ENCODE results near the gene ARHGEF19. TPM values are rescaled to one million over a fixed set of nuclear protein-coding genes. Genes with fewer than 3 reads are reported as not detected.

ARHGEF19 gene
- total RNA-seq, 5 donors from 2014 or later (not counting 1 experiment from before 2014, with no cell fraction given), result 7.0 to 17.6 (median 12.3) TPM

GRCh38 chr1:16177306-16177705, 35.1 kb downstream of the ARHGEF19 start:
- H3K4me3 ChIP-seq (ENCODE audit: control insufficient read depth in 1 of 2, extremely low read depth in 1 of 2, low read length in 1 of 2), result no peak overlapping the region
- H3K4me1 ChIP-seq (ENCODE audit: control insufficient read depth in 1 of 2, extremely low read depth in 1 of 2, insufficient read depth in 2 of 2, low read length in 2 of 2), result no peaks in the 10 kb centered on the region
- Mint-ChIP-seq H3K27me3 (peaks cover 0 to 9% of the 10 kb centered on the region in 2 donors), H3K4me1 (no peaks in the 10 kb centered on the region), H3K27ac (no peak overlapping the region), H3K9me3 (no peaks in the 10 kb centered on the region), H3K36me3 (no peaks in the 10 kb centered on the region), H3K4me3 (no peak overlapping the region)
- ChIA-PET CTCF (no interaction called here), POLR2A (no interaction called here)
- H3K36me3 ChIP-seq (ENCODE audit: control insufficient read depth in 2 of 2, extremely low read depth in 1 of 2, insufficient read depth in 1 of 2, low read length in 1 of 2), result no peaks in the 10 kb centered on the region
- peaks cover 0 to 42% of the 10 kb centered on the region in 2 experiments for H3K27me3 ChIP-seq (replicated peaks in 1 of 2; ENCODE audit: control insufficient read depth in 2 of 2, extremely low read depth in 1 of 2, insufficient read depth in 2 of 2, low read length in 1 of 2)
- ATAC-seq (replicated peaks in 1 of 4) (no peak), DNase-seq (no peak)
- H3K27ac ChIP-seq (ENCODE audit: low read length), result no peak overlapping the region
- WGBS (ENCODE audit: insufficient coverage), result no CpG with 5 or more reads among the region's 4 CpGs
- no peaks in the 10 kb centered on the region for H3K9me3 ChIP-seq

DNA sequence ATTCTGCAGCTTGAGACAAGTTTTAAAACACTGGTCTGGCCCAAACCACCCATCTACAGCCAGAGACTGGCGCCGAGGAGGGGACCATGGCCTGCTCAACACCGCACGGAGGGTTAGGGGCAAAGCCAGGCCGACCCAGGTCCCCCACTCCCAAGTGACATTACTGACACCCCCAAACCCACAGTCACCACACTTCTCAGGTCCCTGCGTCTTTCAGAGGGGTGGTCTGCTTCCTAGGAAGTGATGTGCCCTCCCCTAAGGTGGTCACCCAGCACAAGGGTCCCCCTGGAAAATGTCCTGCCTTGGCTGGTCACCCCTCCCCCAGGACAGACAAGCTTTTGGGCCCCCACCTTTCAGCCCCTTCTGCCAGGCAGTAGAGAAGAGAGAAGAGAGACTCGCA, 35.8 kb downstream of the ARHGEF19 start:
- Mint-ChIP-seq H3K36me3 (no peaks in the 10 kb centered on the region), H3K4me1 (no peaks in the 10 kb centered on the region), H3K9me3 (no peaks in the 10 kb centered on the region), H3K4me3 (no peak overlapping the region), H3K27ac (no peak overlapping the region), H3K27me3 (peaks cover 0 to 9% of the 10 kb centered on the region in 2 donors)
- WGBS (ENCODE audit: insufficient coverage), result 68% methylated on average over 6 of the region's 7 CpGs
- Histone ChIP-seq H3K4me3 (ENCODE audit: control insufficient read depth in 1 of 2, extremely low read depth in 1 of 2, low read length in 1 of 2) (no peak overlapping the region), H3K27ac (ENCODE audit: low read length) (no peak overlapping the region), H3K27me3 (replicated peaks in 1 of 2; ENCODE audit: control insufficient read depth in 2 of 2, extremely low read depth in 1 of 2, insufficient read depth in 2 of 2, low read length in 1 of 2) (peaks cover 0 to 45% of the 10 kb centered on the region in 2 experiments), H3K9me3 (no peaks in the 10 kb centered on the region), H3K36me3 (ENCODE audit: control insufficient read depth in 2 of 2, extremely low read depth in 1 of 2, insufficient read depth in 1 of 2, low read length in 1 of 2) (no peaks in the 10 kb centered on the region), H3K4me1 (ENCODE audit: control insufficient read depth in 1 of 2, extremely low read depth in 1 of 2, insufficient read depth in 2 of 2, low read length in 2 of 2) (no peaks in the 10 kb centered on the region)
- DNase-seq (no peak), ATAC-seq (replicated peaks in 1 of 4) (no peak)
- CTCF ChIA-PET, result no interaction called here
- POLR2A ChIA-PET, result no interaction called here

GRCh38 chr1:16175610-16176553, 36.6 kb downstream of the ARHGEF19 start:
- Mint-ChIP-seq H3K36me3 (no peaks in the 10 kb centered on the region), H3K9me3 (no peaks in the 10 kb centered on the region), H3K27ac (no peak overlapping the region), H3K4me1 (peaks cover 0 to 2% (median 0%) of the 10 kb centered on the region in 3 donors), H3K27me3 (peaks cover 0 to 11% of the 10 kb centered on the region in 2 donors), H3K4me3 (no peak overlapping the region)
- no peak for DNase-seq
- CTCF ChIA-PET, result interaction anchor here in 1 of 2 donors (0.6 kb wide), 1 partner anchor 11 kb away, joined by 5 read pairs; no protein-coding TSS in a partner anchor
- POLR2A ChIA-PET, result no interaction called here
- no peaks in the 10 kb centered on the region for H3K36me3 ChIP-seq (ENCODE audit: control insufficient read depth in 2 of 2, extremely low read depth in 1 of 2, insufficient read depth in 1 of 2, low read length in 1 of 2)
- no peak overlapping the region for H3K27ac ChIP-seq (ENCODE audit: low read length)
- H3K27me3 ChIP-seq (replicated peaks in 1 of 2; ENCODE audit: control insufficient read depth in 2 of 2, extremely low read depth in 1 of 2, insufficient read depth in 2 of 2, low read length in 1 of 2), result peaks cover 0 to 53% of the 10 kb centered on the region in 2 experiments
- ATAC-seq (replicated peaks in 1 of 4), result no peak
- H3K9me3 ChIP-seq, result no peaks in the 10 kb centered on the region
- 80% methylated on average over 5 of the region's 24 CpGs for WGBS (ENCODE audit: insufficient coverage)
- no peaks in the 10 kb centered on the region for H3K4me1 ChIP-seq (ENCODE audit: control insufficient read depth in 1 of 2, extremely low read depth in 1 of 2, insufficient read depth in 2 of 2, low read length in 2 of 2)
- no peak overlapping the region for H3K4me3 ChIP-seq (ENCODE audit: control insufficient read depth in 1 of 2, extremely low read depth in 1 of 2, low read length in 1 of 2)

GRCh38 chr1:16174886-16175598, 37.4 kb downstream of the ARHGEF19 start:
- Mint-ChIP-seq H3K4me1 (peaks cover 0 to 4% (median 0%) of the 10 kb centered on the region in 3 donors), H3K4me3 (no peak overlapping the region), H3K36me3 (no peaks in the 10 kb centered on the region), H3K27ac (no peak overlapping the region), H3K27me3 (peaks cover 0 to 11% of the 10 kb centered on the region in 2 donors), H3K9me3 (no peaks in the 10 kb centered on the region)
- 81% methylated on average over 16 of the region's 22 CpGs for WGBS (ENCODE audit: insufficient coverage)
- no peaks in the 10 kb centered on the region for H3K36me3 ChIP-seq (ENCODE audit: control insufficient read depth in 2 of 2, extremely low read depth in 1 of 2, insufficient read depth in 1 of 2, low read length in 1 of 2)
- no peak overlapping the region for H3K4me3 ChIP-seq (ENCODE audit: control insufficient read depth in 1 of 2, extremely low read depth in 1 of 2, low read length in 1 of 2)
- H3K9me3 ChIP-seq, result no peaks in the 10 kb centered on the region
- DNase-seq, result no peak
- H3K27ac ChIP-seq (ENCODE audit: low read length), result no peak overlapping the region
- ATAC-seq (replicated peaks in 1 of 4), result no peak
- no peaks in the 10 kb centered on the region for H3K4me1 ChIP-seq (ENCODE audit: control insufficient read depth in 1 of 2, extremely low read depth in 1 of 2, insufficient read depth in 2 of 2, low read length in 2 of 2)
- H3K27me3 ChIP-seq (replicated peaks in 1 of 2; ENCODE audit: control insufficient read depth in 2 of 2, extremely low read depth in 1 of 2, insufficient read depth in 2 of 2, low read length in 1 of 2), result peaks cover 0 to 58% of the 10 kb centered on the region in 2 experiments
- POLR2A ChIA-PET, result no interaction called here
- CTCF ChIA-PET, result interaction anchor here in 1 of 2 donors (0.6 kb wide), 1 partner anchor 11 kb away, joined by 5 read pairs; no protein-coding TSS in a partner anchor

DNA sequence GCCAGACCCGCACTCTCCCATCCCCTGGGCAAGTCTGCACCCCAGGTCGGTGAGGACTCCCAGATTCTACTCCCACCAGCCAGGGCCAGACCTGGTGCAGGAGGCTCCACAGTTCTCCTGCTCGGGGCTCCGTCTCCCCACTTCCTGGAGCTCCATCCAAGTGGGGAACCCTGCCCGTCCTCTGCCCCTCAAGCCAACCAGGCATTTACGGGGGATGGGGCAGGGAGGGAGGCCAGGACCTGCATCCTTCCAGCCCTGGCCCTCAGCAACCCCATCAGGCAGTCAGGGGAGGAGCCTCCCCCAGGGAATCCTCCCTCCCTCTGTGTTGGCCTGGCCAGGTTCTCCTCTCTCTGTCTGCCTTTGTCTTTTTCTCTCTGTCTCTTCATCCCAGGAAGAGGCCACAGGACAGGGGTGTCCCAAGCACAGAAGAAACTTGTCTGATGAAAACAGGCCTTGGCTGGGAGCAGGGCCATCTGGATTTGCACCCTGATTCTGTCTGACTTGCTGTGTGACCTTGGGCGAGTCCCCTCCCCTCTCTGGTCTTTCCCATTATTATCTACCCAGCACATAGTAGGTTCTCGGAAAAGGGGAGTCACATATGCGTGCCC, 38.1 kb downstream of the ARHGEF19 start:
- Histone ChIP-seq H3K27ac (ENCODE audit: low read length) (no peak overlapping the region), H3K9me3 (no peaks in the 10 kb centered on the region), H3K27me3 (replicated peaks in 1 of 2; ENCODE audit: control insufficient read depth in 2 of 2, extremely low read depth in 1 of 2, insufficient read depth in 2 of 2, low read length in 1 of 2) (peaks cover 0 to 63% of the 10 kb centered on the region in 2 experiments), H3K36me3 (ENCODE audit: control insufficient read depth in 2 of 2, extremely low read depth in 1 of 2, insufficient read depth in 1 of 2, low read length in 1 of 2) (no peaks in the 10 kb centered on the region), H3K4me1 (ENCODE audit: control insufficient read depth in 1 of 2, extremely low read depth in 1 of 2, insufficient read depth in 2 of 2, low read length in 2 of 2) (peaks cover 2 to 3% of the 10 kb centered on the region in 2 experiments), H3K4me3 (ENCODE audit: control insufficient read depth in 1 of 2, extremely low read depth in 1 of 2, low read length in 1 of 2) (no peak overlapping the region)
- CTCF ChIA-PET, result interaction anchor here in 1 of 2 donors (1.6 kb wide), 1 partner anchor 95 kb away, joined by 6 read pairs; no protein-coding TSS in a partner anchor
- Mint-ChIP-seq H3K27ac (no peak overlapping the region), H3K27me3 (peaks cover 0 to 11% of the 10 kb centered on the region in 2 donors), H3K4me3 (no peak overlapping the region), H3K36me3 (no peaks in the 10 kb centered on the region), H3K4me1 (peaks cover 1 to 7% (median 3%) of the 10 kb centered on the region in 3 donors), H3K9me3 (no peaks in the 10 kb centered on the region)
- 91% methylated on average over 9 of the region's 9 CpGs for WGBS (ENCODE audit: insufficient coverage)
- ATAC-seq (replicated peaks in 1 of 4) (no peak), DNase-seq (no peak)
- POLR2A ChIA-PET, result no interaction called here

Data from T-cell (primary cell).